Caki2 (cell line): ENCODE measurements around the gene EHMT2. TPM values are rescaled to one million over a fixed set of nuclear protein-coding genes. Genes with fewer than 3 reads are reported as not detected.
"Not testable (repeated sequence)": the region's sequence is repeated elsewhere in the genome, so short reads cannot be mapped to it uniquely, and the experiment has no call there.

Source experiments
- DNase-seq: peaks from one replicate; pipeline ENCODE4 v3.0.0-alpha.2; 2015; ENCODE audit warnings: low read depth
- in situ Hi-C: cut with HindIII; loops from 2 replicates; pipeline ENCODE4 v1.10.0; 2016; ENCODE audit warnings: low sequenced_read_pairs, low pct_unique_long_range_greater_than_20kb, mixed read lengths
- total RNA-seq: library from RNA; depleted of rRNA; stranded (reverse); fragments of >200 nt; shearing (Covaris generic); gene quantifications from 2 replicates; pipeline ENCODE4 v1.2.3, GENCODE V29; 2014; ENCODE audit warnings: low replicate concordance; rRNA removed

The EHMT2 gene
- total RNA-seq, result 74.6 and 79.0 TPM in 2 replicates

DNA sequence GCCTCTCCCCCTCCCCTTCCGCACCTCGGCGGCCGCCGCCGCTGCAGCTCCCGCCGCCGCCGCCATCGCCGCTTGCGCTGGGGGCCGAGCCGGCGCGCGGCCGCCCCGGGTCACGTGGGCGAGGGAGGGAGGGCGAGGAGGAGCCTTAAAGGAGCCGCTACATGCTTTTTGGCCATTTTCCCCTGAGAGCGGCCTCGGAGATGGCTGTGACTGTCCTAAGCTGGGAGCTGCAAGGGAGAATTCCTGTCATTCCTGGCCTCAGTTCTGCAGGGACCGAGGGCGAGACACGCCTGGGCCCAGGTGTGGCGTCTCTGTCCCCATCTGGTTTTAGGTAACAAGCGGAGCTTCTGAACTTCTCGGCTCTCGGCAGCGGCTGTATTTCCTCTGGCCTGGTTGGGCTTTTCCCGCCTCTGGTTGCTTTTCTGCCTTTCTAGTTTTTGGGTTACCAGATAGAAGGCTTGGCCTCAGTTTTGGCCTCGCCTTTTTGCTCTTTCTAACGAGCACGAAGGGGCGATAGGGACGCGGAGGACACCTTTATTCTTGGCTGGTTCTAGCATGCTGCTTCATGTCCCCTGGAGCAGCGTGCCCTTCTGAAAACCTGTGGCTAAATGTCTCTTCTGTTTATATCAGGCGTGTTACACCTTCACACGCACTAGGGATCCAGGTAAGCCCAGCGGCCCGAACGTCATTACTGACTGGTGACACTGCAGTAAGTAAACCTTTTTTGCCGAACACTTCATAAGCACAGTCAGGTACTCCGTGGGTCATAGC lies at the start of gene EHMT2:
EHMT2 (minus strand) TSS at position 87 of the 771 bp plus-strand sequence; CDS start at position 66, 21 bp downstream.
- in situ Hi-C loops, result no loop called here
- DNase-seq, result peak; percentile 82

DNA sequence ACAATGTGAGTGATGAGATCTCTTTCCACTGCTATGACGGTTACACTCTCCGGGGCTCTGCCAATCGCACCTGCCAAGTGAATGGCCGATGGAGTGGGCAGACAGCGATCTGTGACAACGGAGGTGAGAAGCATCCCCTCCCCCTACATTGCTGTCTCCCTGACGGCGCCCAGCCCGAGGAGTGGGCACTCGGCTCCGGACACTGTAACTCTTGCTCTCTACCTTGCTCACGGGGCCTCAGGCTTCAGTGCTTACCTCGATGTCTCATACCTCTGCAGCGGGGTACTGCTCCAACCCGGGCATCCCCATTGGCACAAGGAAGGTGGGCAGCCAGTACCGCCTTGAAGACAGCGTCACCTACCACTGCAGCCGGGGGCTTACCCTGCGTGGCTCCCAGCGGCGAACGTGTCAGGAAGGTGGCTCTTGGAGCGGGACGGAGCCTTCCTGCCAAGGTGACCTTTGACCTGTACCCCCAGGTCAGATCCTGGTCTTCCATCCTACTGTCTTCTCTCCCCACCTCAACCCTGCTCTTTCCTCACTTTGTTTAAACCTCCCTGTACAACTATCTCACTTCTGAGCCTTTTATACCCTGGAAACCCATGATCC lies 49.7 kb upstream of the EHMT2 start:
- no peak for DNase-seq
- in situ Hi-C loops, result no loop called here

- DNase-seq, result no peak
- in situ Hi-C loops, result no loop called here
Observed at GRCh38 chr6:31946370-31946885, 48.9 kb upstream of the EHMT2 start.

- DNase-seq, result peak; percentile 75
Observed at GRCh38 chr6:31945507-31946369, 48.2 kb upstream of the EHMT2 start, which contains the start of gene CFB. Gene CFB, plus strand, starts transcription at chr6:31946095. Its CDS starts 127 bp downstream, at chr6:31946222.

GRCh38 chr6:31945154-31945506 lies 47.6 kb upstream of the EHMT2 start:
- DNase-seq, result no peak
- in situ Hi-C loops, result no loop called here

More at GRCh38 chr6:31945507-31946369, 48.2 kb upstream of the EHMT2 start, which contains the start of gene CFB:
- in situ Hi-C loops, result no loop called here

- DNase-seq, result no peak
- in situ Hi-C loops, result no loop called here
Observed at GRCh38 chr6:31943742-31944141, 46.2 kb upstream of the EHMT2 start.

DNA sequence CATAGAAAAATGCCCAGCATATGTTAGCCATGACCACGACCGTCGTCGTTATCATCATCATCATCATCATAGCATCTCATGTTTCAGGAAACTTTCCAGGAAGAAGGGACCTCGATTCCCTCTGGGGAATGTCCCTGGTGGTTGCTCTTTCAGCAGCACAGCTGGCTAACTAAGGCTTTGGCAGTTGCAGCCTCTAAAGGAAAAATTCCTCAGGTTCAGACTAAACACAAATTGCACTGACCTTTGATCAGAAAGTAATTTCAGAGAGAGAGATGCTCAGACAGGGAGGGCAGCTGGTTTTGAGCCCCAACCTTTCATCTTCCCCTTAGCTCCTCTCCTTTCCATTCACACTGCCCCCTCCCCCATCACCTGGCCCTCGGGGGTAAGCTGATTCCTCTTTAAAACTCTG lies 42.8 kb upstream of the EHMT2 start:
- DNase-seq, result peak; percentile 41
- in situ Hi-C loops, result no loop called here

DNA sequence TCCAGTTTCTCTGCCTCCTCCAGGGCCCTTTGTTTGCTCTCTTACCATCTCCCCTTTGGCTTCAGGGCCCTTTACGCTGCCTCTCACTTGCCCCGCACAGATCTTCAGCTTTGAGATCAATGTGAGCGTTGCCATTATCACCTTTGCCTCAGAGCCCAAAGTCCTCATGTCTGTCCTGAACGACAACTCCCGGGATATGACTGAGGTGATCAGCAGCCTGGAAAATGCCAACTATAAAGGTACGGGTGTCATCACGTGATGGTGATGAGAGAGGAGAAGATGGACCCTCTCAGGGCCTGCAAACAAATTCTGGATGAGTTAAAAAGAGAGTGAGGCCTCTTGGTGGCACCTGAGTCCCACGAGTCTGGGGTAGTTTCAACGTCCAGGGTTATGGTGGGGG lies 38.3 kb upstream of the EHMT2 start:
- no peak for DNase-seq
- in situ Hi-C loops, result no loop called here

GRCh38 chr6:31935021-31935420 lies 37.5 kb upstream of the EHMT2 start:
- DNase-seq, result no peak
- in situ Hi-C loops, result no loop called here

GRCh38 chr6:31933537-31933936 lies 36.0 kb upstream of the EHMT2 start:
- in situ Hi-C loops, result no loop called here
- no peak for DNase-seq

DNA sequence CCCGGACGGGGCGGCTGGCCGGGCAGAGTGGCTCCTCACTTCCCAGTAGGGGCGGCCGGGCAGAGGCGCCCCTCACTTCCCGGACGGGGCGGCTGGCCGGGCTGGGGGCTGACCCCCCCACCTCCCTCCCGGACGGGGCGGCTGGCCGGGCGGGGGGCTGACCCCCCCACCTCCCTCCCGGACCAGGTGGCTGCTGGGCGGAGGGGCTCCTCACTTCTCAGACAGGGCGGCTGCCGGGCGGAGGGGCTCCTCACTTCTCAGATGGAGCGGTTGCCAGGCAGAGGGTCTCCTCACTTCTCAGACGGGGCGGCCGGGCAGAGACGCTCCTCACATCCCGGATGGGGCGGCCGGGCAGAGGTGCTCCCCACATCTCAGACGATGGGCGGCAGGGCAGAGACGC lies 34.6 kb upstream of the EHMT2 start:
- DNase-seq, in situ Hi-C loops: not testable (repeated sequence)

GRCh38 chr6:31930962-31931361 lies 33.5 kb upstream of the EHMT2 start:
- no peak for DNase-seq
- in situ Hi-C loops, result no loop called here

GRCh38 chr6:31928672-31928939 lies 31.1 kb upstream of the EHMT2 start:
- DNase-seq, result no peak
- in situ Hi-C loops, result no loop called here

- DNase-seq, result no peak
- in situ Hi-C loops, result no loop called here
Observed at GRCh38 chr6:31927863-31928671, 30.6 kb upstream of the EHMT2 start.

DNA sequence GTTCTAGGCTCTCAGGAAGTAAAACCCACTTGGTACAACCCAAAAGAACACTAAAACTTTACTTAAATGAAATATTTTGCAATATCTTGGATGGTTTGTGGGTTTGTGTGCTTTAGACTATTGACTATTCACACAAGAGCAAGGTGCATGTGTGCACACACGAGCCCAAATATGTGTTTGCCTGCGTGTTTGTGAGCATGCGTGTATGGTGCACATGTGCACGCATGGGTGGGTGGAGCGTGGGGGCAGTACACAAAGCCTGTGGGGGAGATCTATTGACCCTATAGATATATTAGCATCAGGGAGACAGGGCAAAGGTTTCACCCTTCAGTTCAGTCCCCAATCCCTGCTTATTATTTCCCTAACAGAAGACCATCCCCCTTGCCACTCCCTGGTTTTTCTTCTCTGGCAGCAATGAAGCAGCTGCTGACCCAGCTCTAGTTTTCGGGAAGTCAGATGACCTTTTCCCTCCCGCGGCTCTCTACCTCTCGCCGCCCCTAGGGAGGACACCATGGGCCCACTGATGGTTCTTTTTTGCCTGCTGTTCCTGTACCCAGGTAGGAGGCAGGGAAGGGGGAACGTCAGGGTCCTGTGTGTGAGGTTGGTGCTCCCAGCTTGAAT lies 29.9 kb upstream of the EHMT2 start, which contains the start of gene C2:
C2 (plus strand) TSS at position 476 of the 621 bp plus-strand sequence; CDS start at position 512, 36 bp downstream.
- in situ Hi-C loops, result no loop called here
- DNase-seq, result no peak

DNA sequence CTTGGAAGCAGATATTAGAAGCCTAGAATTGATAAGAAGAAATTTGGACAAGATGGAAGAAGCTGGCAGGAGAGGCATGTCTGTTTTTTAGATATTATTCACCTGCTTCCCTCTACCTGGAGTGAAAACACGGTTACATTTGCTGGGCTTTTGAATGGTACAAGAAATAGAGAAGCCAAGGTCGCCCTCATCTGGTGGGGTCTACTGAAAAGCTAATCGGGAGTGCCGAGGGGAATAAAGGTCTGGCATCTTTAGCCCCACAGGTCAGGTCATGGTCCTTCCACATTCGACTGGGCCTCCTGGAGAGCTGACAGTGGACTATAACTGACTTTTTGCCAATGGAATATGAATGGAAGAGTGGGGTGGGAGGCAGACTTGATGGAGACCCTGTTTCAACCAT lies 25.4 kb upstream of the EHMT2 start:
- in situ Hi-C loops, result no loop called here
- DNase-seq, result no peak

GRCh38 chr6:31920811-31921210 lies 23.3 kb upstream of the EHMT2 start:
- in situ Hi-C loops, result no loop called here
- DNase-seq, result no peak
